ENCODE measurements around the gene DPP8. TPM values are rescaled to one million over a fixed set of nuclear protein-coding genes. Genes with fewer than 3 reads are reported as not detected.

DPP8 gene
- total and polyA plus RNA-seq, 2 experiments from 2014 or later = 21.7 to 33.5 TPM

GRCh38 chr15:65512189-65512588 is 5.3 kb downstream of the DPP8 start:
- H3F3A ChIP-seq (replicated peaks; ENCODE audit: low read depth) = peaks cover 10% of the 10 kb centered on the region; the same call in 1 of the 2 replicates
- H3K4me1 ChIP-seq (ENCODE audit: insufficient read depth) = peaks cover 7% of the 10 kb centered on the region
- no peaks in the 10 kb centered on the region for H3K9me2 ChIP-seq (ENCODE audit: insufficient read depth)
- H3K36me3 Mint-ChIP-seq (ENCODE audit: low read depth) = peaks cover 24% of the 10 kb centered on the region
- peaks cover 30% of the 10 kb centered on the region for H4K20me1 ChIP-seq (replicated peaks; ENCODE audit: insufficient read depth)
- no peak overlapping the region for H3K4me3 Mint-ChIP-seq
- no peak overlapping the region for H3K27ac ChIP-seq (ENCODE audit: low read depth)
- no peak overlapping the region for H3K4me2 ChIP-seq
- H3K27ac Mint-ChIP-seq = no peak overlapping the region
- H3K4me1 Mint-ChIP-seq = peaks cover 3% of the 10 kb centered on the region; the same call in 2 of the 3 replicates
- peaks cover 16% of the 10 kb centered on the region for H3K36me3 ChIP-seq (ENCODE audit: insufficient read depth)
- no peak overlapping the region for H2AFZ ChIP-seq
- no peak for DNase-seq (ENCODE audit: low spot score)
- H3K27me3 Mint-ChIP-seq (ENCODE audit: insufficient read depth, low read depth, poor library complexity) = peaks cover 3% of the 10 kb centered on the region
- TF ChIP-seq EZH2phosphoT487 (IDR thresholded peaks at IDR 0.05; ENCODE audit: unreplicated experiment) = no peak
- no peak for TF ChIP-seq ZNF114 (CRISPR knock-in tag; IDR thresholded peaks at IDR 0.05)
- no peak for TF ChIP-seq ZNF462 (CRISPR knock-in tag; IDR thresholded peaks at IDR 0.05)
- TF ChIP-seq JUNB (IDR thresholded peaks at IDR 0.05; ENCODE audit: unreplicated experiment) = no peak
- no peak for TF ChIP-seq STAT1 (IDR thresholded peaks at IDR 0.05; ENCODE audit: unreplicated experiment)
- no peaks in the 10 kb centered on the region for H3K9me3 Mint-ChIP-seq
- no peak overlapping the region for H3K4me3 ChIP-seq
- ATAC-seq = no peak
- H3K27me3 ChIP-seq (ENCODE audit: insufficient read depth) = no peaks in the 10 kb centered on the region
- H3K79me2 ChIP-seq (replicated peaks; ENCODE audit: insufficient read depth) = peaks cover 32% of the 10 kb centered on the region

DNA sequence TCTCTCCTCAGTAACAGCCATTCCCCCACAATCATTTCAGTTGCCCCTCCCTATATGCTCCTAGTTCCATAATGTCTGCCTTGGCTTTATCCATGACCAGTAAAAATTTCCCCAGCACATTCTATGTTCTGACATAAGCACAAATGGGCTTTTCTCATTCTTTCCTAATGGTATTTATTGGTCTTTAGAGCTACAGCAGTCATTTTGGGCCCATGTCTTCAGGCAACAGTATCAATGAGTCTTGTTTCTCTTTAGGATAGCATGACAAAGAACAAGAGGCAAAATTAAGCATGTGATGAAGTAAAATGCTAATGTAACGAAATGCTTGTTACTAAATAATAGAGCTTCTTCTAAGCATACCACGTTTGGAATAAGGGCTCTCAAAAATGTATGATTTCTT is 8.2 kb downstream of the DPP8 start:
- no peaks in the 10 kb centered on the region for H3K9me3 Mint-ChIP-seq
- ATAC-seq (no peak), DNase-seq (ENCODE audit: low spot score) (no peak)
- no peak overlapping the region for H3K27ac Mint-ChIP-seq
- Histone ChIP-seq H3K27ac (ENCODE audit: low read depth) (no peak overlapping the region), H3K36me3 (ENCODE audit: insufficient read depth) (peaks cover 23% of the 10 kb centered on the region), H3K4me3 (no peak overlapping the region), H3K27me3 (ENCODE audit: insufficient read depth) (no peaks in the 10 kb centered on the region), H4K20me1 (replicated peaks; ENCODE audit: insufficient read depth) (peaks cover 22% of the 10 kb centered on the region), H3K4me1 (ENCODE audit: insufficient read depth) (no peaks in the 10 kb centered on the region), H3K4me2 (no peak overlapping the region), H3K79me2 (replicated peaks; ENCODE audit: insufficient read depth) (peaks cover 6% of the 10 kb centered on the region), H2AFZ (no peak overlapping the region), H3K9me2 (ENCODE audit: insufficient read depth) (no peaks in the 10 kb centered on the region), H3F3A (replicated peaks; ENCODE audit: low read depth) (0 out of 2 replicates have a peak, but pooled peaks cover 4% of the 10 kb centered on the region)
- no peaks in the 10 kb centered on the region for H3K4me1 Mint-ChIP-seq
- H3K36me3 Mint-ChIP-seq (ENCODE audit: low read depth) = peaks cover 30% of the 10 kb centered on the region
- no peak overlapping the region for H3K4me3 Mint-ChIP-seq
- H3K27me3 Mint-ChIP-seq (ENCODE audit: insufficient read depth, low read depth, poor library complexity) = peaks cover 5% of the 10 kb centered on the region
- TF ChIP-seq, protein P1, sequence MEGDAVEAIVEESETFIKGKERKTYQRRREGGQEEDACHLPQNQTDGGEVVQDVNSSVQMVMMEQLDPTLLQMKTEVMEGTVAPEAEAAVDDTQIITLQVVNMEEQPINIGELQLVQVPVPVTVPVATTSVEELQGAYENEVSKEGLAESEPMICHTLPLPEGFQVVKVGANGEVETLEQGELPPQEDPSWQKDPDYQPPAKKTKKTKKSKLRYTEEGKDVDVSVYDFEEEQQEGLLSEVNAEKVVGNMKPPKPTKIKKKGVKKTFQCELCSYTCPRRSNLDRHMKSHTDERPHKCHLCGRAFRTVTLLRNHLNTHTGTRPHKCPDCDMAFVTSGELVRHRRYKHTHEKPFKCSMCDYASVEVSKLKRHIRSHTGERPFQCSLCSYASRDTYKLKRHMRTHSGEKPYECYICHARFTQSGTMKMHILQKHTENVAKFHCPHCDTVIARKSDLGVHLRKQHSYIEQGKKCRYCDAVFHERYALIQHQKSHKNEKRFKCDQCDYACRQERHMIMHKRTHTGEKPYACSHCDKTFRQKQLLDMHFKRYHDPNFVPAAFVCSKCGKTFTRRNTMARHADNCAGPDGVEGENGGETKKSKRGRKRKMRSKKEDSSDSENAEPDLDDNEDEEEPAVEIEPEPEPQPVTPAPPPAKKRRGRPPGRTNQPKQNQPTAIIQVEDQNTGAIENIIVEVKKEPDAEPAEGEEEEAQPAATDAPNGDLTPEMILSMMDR (conservative IDR thresholded peaks at IDR 0.05; ENCODE audit: low read depth in 2 of 2) = no peak
- no peak for TF ChIP-seq POLR2AphosphoS5 (IDR thresholded peaks at IDR 0.05; ENCODE audit: low read depth)
- no peak for TF ChIP-seq ZNF114 (CRISPR knock-in tag; IDR thresholded peaks at IDR 0.05)
- no peak for TF ChIP-seq ZNF331 (CRISPR knock-in tag; IDR thresholded peaks at IDR 0.05; ENCODE audit: low read depth)
